Hematopoietic multipotent progenitor cell treated with erythropoietin and hydrocortisone succinate and interleukin-3 and kit ligand, for 4 days (in vitro differentiated cells): ENCODE data around the gene EIF4G3.
A peak's percentile ranks its signal among the peaks of the same experiment; 100 is the strongest.
"Not testable (repeated sequence)": the region's sequence is repeated elsewhere in the genome, so short reads cannot be mapped to it uniquely, and the experiment has no call there.

Experiments
- DNase-seq: peaks from one replicate; pipeline ENCODE4 v3.0.0-alpha.2; 2015

Gene EIF4G3

GRCh38 chr1:21176586-21177555 lies at the start of gene EIF4G3:
Gene EIF4G3 (minus strand): TSS chr1:21176897. CDS start chr1:21002742, 174,155 bp downstream.
- DNase-seq: peak; percentile 99

GRCh38 chr1:21225065-21225464 lies 48.4 kb upstream of the EIF4G3 start:
- DNase-seq: no peak

- no peak for DNase-seq
These were observed 44.1 kb upstream of the EIF4G3 start for GRCh38 chr1:21220815-21221214.

- DNase-seq: no peak
These were observed 43.0 kb upstream of the EIF4G3 start for GRCh38 chr1:21219674-21220073.

GRCh38 chr1:21217812-21218596 lies 41.3 kb upstream of the EIF4G3 start:
- peak; percentile 72 for DNase-seq

- peak; percentile 81 for DNase-seq
These were observed 40.4 kb upstream of the EIF4G3 start for GRCh38 chr1:21216835-21217811.

GRCh38 chr1:21212126-21212525 lies 35.4 kb upstream of the EIF4G3 start:
- no peak for DNase-seq

GRCh38 chr1:21208137-21208700 lies 31.5 kb upstream of the EIF4G3 start:
- not testable (repeated sequence) for DNase-seq

- DNase-seq: no peak
These were observed 29.4 kb upstream of the EIF4G3 start for GRCh38 chr1:21206117-21206516.

- no peak for DNase-seq
These were observed 28.7 kb upstream of the EIF4G3 start for GRCh38 chr1:21205416-21205815.

GRCh38 chr1:21201650-21202049 lies 25.0 kb upstream of the EIF4G3 start:
- DNase-seq: no peak

- DNase-seq: not testable (repeated sequence)
These were observed 24.5 kb upstream of the EIF4G3 start for GRCh38 chr1:21201238-21201637.

GRCh38 chr1:21200767-21201166 lies 24.1 kb upstream of the EIF4G3 start:
- DNase-seq: no peak

GRCh38 chr1:21198929-21199328 lies 22.2 kb upstream of the EIF4G3 start:
- no peak for DNase-seq

GRCh38 chr1:21192871-21193270 lies 16.2 kb upstream of the EIF4G3 start:
- DNase-seq: no peak

- no peak for DNase-seq
These were observed 15.6 kb upstream of the EIF4G3 start for GRCh38 chr1:21192284-21192683.

GRCh38 chr1:21190771-21191170 lies 14.1 kb upstream of the EIF4G3 start:
- not testable (repeated sequence) for DNase-seq

- DNase-seq: no peak
These were observed 13.3 kb upstream of the EIF4G3 start for GRCh38 chr1:21189906-21190500.

GRCh38 chr1:21189421-21189820 lies 12.7 kb upstream of the EIF4G3 start:
- DNase-seq: peak; percentile 56

- DNase-seq: no peak
These were observed 11.5 kb upstream of the EIF4G3 start for GRCh38 chr1:21188235-21188634.

- DNase-seq: no peak
These were observed 8.6 kb upstream of the EIF4G3 start for GRCh38 chr1:21185221-21185731.
